Stimulated activated naive CD4-positive, alpha-beta T cell (primary cell): Measurements from ENCODE around the gene ARHGEF33.

ENCODE experiments used
- DNase-seq, 6 experiments: peaks; one replicate each; lab custom pipeline; 2025; lab: John Stamatoyannopoulos, UW

ARHGEF33 gene

DNA sequence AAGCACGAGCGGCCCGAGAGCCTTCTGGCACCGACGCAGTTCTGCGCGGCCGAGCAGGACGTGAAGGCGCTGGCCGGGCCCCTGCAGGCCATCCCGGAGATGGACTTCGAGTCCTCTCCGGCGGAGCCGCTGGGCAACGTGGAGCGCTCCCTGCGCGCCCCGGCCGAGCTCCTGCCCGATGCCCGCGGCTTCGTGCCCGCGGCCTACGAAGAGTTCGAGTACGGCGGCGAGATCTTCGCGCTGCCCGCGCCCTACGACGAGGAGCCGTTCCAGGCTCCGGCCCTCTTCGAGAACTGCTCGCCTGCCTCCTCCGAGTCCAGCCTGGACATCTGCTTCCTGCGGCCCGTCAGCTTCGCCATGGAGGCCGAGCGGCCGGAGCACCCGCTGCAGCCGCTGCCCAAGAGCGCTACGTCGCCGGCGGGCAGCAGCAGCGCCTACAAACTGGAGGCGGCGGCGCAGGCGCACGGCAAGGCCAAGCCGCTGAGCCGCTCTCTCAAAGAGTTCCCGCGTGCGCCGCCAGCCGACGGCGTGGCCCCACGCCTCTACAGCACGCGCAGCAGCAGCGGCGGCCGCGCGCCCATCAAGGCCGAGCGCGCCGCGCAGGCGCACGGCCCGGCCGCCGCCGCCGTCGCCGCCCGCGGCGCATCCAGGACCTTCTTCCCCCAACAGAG lies 70.4 kb downstream of the ARHGEF33 start:
- peak; percentile 16 to 49 (median 30) for DNase-seq

- DNase-seq: peak in 1 of 6 experiments; percentile 36
Measured at GRCh38 chr2:38960609-38961320, 71.1 kb downstream of the ARHGEF33 start.

DNA sequence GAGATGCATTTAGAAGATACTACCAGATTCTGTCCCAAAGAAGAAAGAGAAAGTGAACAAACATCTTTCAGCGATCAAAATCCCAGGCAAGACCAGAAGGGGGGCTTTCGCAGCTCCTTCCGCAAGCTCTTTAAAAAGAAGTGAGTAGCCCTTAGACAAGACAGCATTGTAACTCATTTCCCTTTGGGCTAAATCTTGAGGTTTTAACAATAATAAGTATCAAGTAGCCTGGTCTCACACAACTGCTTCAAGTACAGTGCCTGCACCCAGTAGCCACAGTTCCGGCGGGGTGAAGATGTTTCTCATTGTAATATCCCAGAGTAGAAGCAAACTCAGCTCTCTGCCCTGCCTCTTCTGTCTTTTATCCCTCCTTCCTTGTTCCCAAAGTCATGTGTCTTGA lies 76.3 kb downstream of the ARHGEF33 start:
- DNase-seq: no peak

DNA sequence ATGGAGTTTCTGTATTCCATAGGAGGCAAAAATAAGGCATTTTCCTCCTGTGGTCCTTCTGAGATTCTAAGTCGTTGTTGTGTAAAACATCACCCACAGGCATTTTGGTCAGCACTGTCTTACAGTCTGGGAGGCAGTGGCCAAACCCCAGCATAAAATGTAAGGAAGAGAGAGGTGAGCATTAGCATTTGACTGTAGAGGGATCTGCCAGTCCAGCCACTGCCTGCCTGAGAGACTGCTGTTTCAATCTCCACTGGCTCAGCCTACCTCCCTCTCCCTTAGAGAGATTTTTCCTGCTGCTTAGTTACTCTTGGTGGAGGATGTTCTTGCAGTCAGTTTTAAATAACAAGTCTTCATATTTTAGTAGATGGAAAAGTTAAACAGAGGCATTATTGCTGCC lies 77.0 kb downstream of the ARHGEF33 start:
- no peak for DNase-seq

GRCh38 chr2:38968021-38968420 lies 78.3 kb downstream of the ARHGEF33 start:
- DNase-seq: no peak

- no peak for DNase-seq
Measured at GRCh38 chr2:38971377-38971776, 81.7 kb downstream of the ARHGEF33 start.

DNA sequence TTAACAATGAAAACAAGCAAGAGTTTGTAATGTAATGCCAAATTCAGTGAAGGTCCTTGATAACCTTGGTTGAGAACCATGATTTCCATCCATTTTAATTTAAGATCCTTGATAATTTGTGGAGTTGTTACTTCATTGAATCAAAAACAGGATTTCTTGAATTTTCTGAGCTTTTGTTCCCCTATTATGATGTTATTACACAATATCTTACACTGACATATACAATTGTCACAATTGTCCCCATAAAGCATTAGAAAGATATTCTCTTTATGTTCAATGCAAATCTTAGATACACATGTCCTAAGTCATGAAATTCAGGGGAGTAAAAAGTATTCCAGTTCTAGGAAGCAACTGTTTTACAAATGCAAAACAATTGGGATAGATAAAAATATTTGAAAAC lies 83.6 kb downstream of the ARHGEF33 start:
- no peak for DNase-seq

DNA sequence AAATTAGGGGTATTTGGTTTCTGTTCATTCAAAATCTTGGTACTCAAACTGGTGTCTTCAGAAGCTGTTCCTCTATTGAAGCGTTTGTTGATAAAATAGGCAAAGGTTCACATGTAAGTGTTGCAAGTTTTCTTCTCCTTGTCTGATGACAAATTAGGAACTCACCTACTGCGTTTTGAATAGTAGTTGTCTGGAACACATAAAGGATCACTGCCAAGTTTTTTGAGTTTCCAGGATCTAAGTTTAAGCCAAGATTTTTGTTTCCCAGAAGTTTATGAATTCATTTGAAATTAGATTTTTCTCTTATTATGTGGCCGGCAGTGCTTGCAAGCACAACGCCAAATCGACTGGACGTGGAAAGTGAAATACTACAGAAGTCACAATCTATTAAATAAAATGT lies 85.4 kb downstream of the ARHGEF33 start:
- no peak for DNase-seq

GRCh38 chr2:38977047-38977446 lies 87.4 kb downstream of the ARHGEF33 start:
- no peak for DNase-seq

DNA sequence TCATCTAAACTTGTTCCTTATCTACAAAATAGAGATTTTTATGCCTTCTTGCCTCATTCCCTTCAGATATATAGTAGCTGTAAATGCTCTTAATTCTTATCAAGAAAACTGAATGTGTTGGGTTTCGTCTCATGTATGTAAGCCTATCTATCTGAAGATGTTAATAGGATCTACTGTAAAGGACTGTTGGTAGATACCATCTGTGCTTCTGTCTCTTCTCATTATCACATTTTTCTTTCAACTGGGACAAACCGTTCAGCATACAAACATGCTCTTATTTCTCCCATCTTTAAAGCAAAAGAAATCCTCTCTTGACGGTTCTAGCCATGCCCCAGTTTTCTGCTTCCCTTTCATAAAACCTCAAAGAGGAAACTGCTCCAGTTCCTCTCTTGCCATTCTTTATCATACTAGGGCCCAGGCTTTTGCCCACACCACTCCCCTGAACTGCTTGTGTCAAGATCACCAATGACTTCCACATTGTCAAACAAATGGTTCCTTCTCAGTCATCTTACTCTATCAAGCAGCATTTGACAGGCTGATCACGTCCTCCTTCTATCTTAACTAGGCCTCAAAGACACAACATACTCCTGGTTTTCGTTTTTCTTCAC lies 88.7 kb downstream of the ARHGEF33 start:
- DNase-seq: no peak

GRCh38 chr2:38978908-38979307 lies 89.2 kb downstream of the ARHGEF33 start:
- no peak for DNase-seq

GRCh38 chr2:38981003-38981669 lies 91.5 kb downstream of the ARHGEF33 start:
- no peak for DNase-seq

GRCh38 chr2:38981670-38982357 lies 92.1 kb downstream of the ARHGEF33 start:
- no peak for DNase-seq

DNA sequence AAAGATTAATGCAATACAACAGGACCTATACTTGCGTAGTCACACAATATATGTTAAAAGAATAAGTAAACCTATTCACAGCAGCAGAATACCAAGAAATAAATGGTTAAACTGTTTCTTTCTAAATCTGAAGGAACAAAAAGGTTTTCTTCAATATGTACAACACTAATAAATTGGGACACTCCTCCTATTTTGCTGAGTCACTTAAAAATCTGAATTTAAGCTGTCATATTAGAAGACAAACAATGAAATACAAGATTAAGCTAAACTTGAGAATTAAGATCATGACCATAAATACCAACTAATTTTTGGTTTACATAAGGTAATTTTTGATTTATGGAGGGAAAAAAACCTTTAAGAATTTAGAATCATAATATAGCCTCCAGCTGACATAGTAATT lies 92.8 kb downstream of the ARHGEF33 start:
- DNase-seq: no peak

- no peak for DNase-seq
Measured at GRCh38 chr2:38988716-38989115, 99.0 kb downstream of the ARHGEF33 start.

DNA sequence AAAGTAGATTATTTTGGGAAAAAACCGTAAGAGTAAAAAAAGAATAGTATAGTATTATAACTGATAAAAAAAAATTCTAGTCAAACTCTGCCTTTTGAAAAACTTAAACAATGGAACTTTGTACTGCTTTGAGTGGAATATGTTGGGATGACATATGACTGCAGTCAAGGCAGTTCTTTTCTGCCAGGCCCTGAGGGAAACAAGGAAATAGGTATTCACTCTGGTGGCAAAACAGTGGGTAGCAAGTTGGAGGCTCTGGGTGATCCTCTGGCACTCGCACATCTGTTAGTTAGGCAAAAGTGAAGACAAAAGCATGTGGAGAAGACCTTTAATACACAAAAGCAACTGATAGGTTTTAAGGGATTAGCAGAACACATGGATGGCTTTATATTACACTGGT lies 102.2 kb downstream of the ARHGEF33 start:
- no peak for DNase-seq

- DNase-seq: no peak
Measured at GRCh38 chr2:38997781-38998180, 108.1 kb downstream of the ARHGEF33 start.

DNA sequence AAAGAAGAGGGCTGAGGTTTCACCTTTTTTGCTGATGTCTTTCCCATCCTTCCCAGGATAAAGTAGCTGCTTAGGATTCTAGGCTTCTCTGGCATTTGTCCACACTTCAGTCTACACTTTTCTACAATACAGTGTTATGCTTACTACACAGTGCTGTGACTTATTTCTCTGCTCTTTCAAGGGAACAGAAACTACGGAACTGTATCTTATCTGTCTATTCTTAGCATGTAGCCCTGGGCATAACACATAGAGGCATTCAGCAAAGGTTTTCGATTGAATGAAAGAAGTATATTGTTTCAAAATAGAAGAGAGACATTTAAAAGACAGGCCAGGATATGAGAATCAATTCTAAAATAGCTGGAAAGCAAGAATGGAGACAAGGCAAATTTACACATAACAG lies 110.9 kb downstream of the ARHGEF33 start:
- no peak for DNase-seq

DNA sequence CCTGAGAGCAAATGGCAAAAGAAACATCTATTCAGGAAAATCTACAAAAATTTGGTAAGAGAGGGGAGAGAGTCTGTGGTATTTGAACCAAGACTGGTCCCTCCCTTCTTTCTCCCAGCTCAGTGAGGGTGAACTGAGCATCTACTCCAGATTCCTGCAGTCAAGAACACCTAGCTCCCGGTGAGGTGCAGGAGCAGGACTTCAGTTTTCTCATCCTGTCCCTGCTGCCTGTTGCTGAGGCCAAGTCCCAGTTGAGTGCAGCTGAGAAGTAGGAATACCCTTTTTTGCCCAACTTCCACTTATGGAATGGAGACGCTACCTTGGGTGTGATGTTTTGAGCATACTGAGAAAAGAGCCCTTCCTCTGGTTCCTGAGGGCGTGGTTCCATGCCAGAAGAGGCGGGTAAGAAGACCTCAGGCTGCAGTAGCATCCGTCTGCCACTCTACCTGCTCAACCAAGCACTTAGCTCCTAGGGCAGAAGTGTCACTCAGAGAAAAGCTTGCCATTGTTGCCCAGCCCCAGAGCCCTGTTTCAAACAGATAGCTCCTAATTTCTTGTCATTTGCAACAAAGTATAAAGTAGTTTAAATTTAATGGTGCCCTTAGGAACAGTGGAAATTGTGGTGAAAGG lies 118.3 kb downstream of the ARHGEF33 start:
- no peak for DNase-seq

GRCh38 chr2:39008665-39009064 lies 119.0 kb downstream of the ARHGEF33 start:
- DNase-seq: no peak

DNA sequence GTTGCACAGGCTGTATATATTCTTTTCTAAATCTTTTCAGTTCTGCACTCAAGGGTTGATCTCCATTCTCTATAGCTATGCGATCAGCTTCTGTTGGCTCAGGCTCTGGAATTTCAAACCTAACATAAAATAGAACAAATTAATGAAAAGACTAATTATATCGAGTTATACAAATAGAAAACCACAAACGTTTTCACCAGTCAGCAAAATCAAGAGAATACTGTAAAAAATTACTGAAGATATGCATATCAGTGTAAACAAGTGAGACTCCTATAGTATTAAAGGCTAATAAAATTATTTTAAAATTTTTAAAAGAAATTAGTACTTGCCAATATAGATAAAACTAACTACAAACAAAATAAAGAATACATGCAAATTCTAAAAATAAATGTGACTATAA lies 124.2 kb downstream of the ARHGEF33 start:
- DNase-seq: no peak

DNA sequence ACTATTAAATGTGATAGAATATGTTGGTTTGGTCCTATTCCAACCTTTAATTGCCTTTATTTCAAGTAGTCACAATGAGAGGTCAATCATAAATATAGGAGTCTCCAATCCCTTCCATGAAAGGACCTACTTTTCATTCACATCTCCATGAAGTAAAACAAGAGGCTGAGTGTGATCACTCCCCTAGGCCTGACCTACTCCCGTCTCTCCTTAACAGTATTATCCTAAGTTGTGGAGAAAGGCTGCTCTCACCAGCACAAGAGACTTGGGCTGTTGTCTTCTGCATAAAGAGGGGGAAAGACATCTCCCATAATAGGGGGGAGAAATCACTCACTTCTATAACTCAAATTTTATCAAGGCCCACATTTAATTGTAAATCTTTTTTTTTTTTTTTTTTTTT lies 125.7 kb downstream of the ARHGEF33 start:
- no peak for DNase-seq
